Lung (tissue), 12 donors: ENCODE measurements around the gene STRADB. TPM values are rescaled to one million over a fixed set of nuclear protein-coding genes. Genes with fewer than 3 reads are reported as not detected.

ENCODE experiments used
- ATAC-seq: fragments of 200-7000 bp; cut with Tn5 transposase; one replicate; pipeline ENCODE4 v1.9.1; 2020; ENCODE audit warnings: moderate number of reproducible peaks; ENCODE audit not compliant: insufficient read depth, low FRiP score
- DNase-seq, 3 donors: peaks; one replicate each; pipeline ENCODE4 v3.0.0-alpha.2; 2013 to 2017
- H3K27ac ChIP-seq, 2 donors: one replicate each; pipeline ENCODE4 v1.5.1; 2013; ENCODE audit warnings: mild to moderate bottlenecking in 2 of 2, moderate library complexity in 2 of 2, control low read depth in 1 of 2, inconsistent platforms in 1 of 2, low read depth in 1 of 2, low read length in 1 of 2
- H3K27me3 ChIP-seq, 3 donors: one replicate each; pipeline ENCODE4 v1.5.1; 2013; ENCODE audit warnings: low read length in 2 of 3; ENCODE audit not compliant: control insufficient read depth in 3 of 3, insufficient read depth in 3 of 3
- H3K36me3 ChIP-seq, 4 donors: one replicate each; pipeline ENCODE4 v1.5.1; 2013; ENCODE audit warnings: low read length in 4 of 4, mild to moderate bottlenecking in 1 of 4, moderate library complexity in 1 of 4; ENCODE audit not compliant: control insufficient read depth in 4 of 4, insufficient read depth in 4 of 4
- H3K4me1 ChIP-seq, 5 donors: one replicate each; pipeline ENCODE4 v1.5.1; 2013; ENCODE audit warnings: low read length in 5 of 5, mild to moderate bottlenecking in 2 of 5, moderate library complexity in 1 of 5; ENCODE audit not compliant: control insufficient read depth in 5 of 5, insufficient read depth in 5 of 5
- H3K4me3 ChIP-seq: one replicate; pipeline ENCODE4 v1.5.1; 2013; ENCODE audit warnings: mild to moderate bottlenecking, control low read depth, moderate library complexity
- H3K9ac ChIP-seq, 2 donors: one replicate each; pipeline ENCODE4 v1.5.1; 2013; ENCODE audit warnings: low read length in 2 of 2, control low read depth in 1 of 2; ENCODE audit not compliant: insufficient read depth in 1 of 2
- H3K9me3 ChIP-seq, 4 donors: one replicate each; pipeline ENCODE4 v1.5.1; 2013; ENCODE audit warnings: low read length in 3 of 4, mild to moderate bottlenecking in 1 of 4, moderate library complexity in 1 of 4; ENCODE audit not compliant: control insufficient read depth in 4 of 4, insufficient read depth in 3 of 4
- CTCF ChIP-seq: IDR thresholded peaks from 2 replicates; pipeline ENCODE4 v1.5.1; 2012; ENCODE audit warnings: mild to moderate bottlenecking; ENCODE audit errors: control extremely low read depth, extremely low read depth
- WGBS, 2 donors: extraction: QIAGEN DNeasy Blood & Tissue Kit; methylation state at CpG; one replicate each; pipeline ENCODE4 v1.1.7; 2013; 5-methylcytosine and 5-hydroxymethylcytosine counted together
- polyA plus RNA-seq, 2 donors: library from polyadenylated mRNA; stranded (reverse); fragments of 200-250 nt; gene quantifications; one replicate each; pipeline ENCODE4 v1.2.1, GENCODE V29; 2013
- total RNA-seq, 2 donors: library from RNA; depleted of rRNA in 1 of 2; stranded (reverse); fragments of >200 nt in 1 of 2; gene quantifications; one replicate each; pipeline ENCODE4 v1.2.1, GENCODE V29; 2014 to 2021
- donor health status: control.
- donor health status: control.
- donor health status: Bipolar disorder and iron deficiency.
- donor health status: healthy.
- donor health status: DM: yes; HTN: yes; CAD: no.

STRADB gene
- total and polyA plus RNA-seq, 4 donors, result 10.3 to 58.6 (median 16.8) TPM

- H3K4me1 ChIP-seq, result no peaks in the 10 kb centered on the region
- no peak for TF ChIP-seq CTCF
- DNase-seq, result no peak
- WGBS, 2 donors, result 97% methylated on average over 2 of the region's 2 CpGs
- no peaks in the 10 kb centered on the region for H3K27me3 ChIP-seq
- H3K27ac ChIP-seq, result no peak overlapping the region
- no peak for ATAC-seq
- H3K9ac ChIP-seq, result no peak overlapping the region
- H3K36me3 ChIP-seq, result no peaks in the 10 kb centered on the region
- peaks cover 0 to 7% (median 0%) of the 10 kb centered on the region in 4 donors for H3K9me3 ChIP-seq
- H3K4me3 ChIP-seq, result no peak overlapping the region
Observed at GRCh38 chr2:201502713-201503112, 51.2 kb downstream of the STRADB start.

- H3K4me1 ChIP-seq, result no peaks in the 10 kb centered on the region
- DNase-seq (no peak), ATAC-seq (no peak)
- TF ChIP-seq CTCF, result no peak
- no peak overlapping the region for H3K4me3 ChIP-seq
- WGBS, 2 donors, result 80 to 86% methylated on average over 4 of the region's 4 CpGs
- H3K9me3 ChIP-seq, result peaks cover 0 to 4% (median 0%) of the 10 kb centered on the region in 4 donors
- no peak overlapping the region for H3K27ac ChIP-seq
- H3K27me3 ChIP-seq, result no peaks in the 10 kb centered on the region
- no peaks in the 10 kb centered on the region for H3K36me3 ChIP-seq
- H3K9ac ChIP-seq, result no peak overlapping the region
Observed at GRCh38 chr2:201507725-201508124, 56.2 kb downstream of the STRADB start.

GRCh38 chr2:201513271-201513670 lies 61.7 kb downstream of the STRADB start:
- DNase-seq, result no peak
- Histone ChIP-seq H3K36me3 (no peaks in the 10 kb centered on the region), H3K4me1 (no peaks in the 10 kb centered on the region), H3K4me3 (no peak overlapping the region), H3K27ac (no peak overlapping the region), H3K27me3 (no peaks in the 10 kb centered on the region), H3K9me3 (no peaks in the 10 kb centered on the region), H3K9ac (no peak overlapping the region)
- no peak for TF ChIP-seq CTCF
- ATAC-seq, result no peak
- WGBS, 2 donors, result 84 to 100% methylated on average over 1 of the region's 1 CpG

GRCh38 chr2:201515573-201516246 lies 64.2 kb downstream of the STRADB start:
- no peak overlapping the region for H3K27ac ChIP-seq
- no peak overlapping the region for H3K4me3 ChIP-seq
- TF ChIP-seq CTCF, result no peak
- no peak overlapping the region for H3K9ac ChIP-seq
- H3K4me1 ChIP-seq, result no peaks in the 10 kb centered on the region
- ATAC-seq, result no peak
- 83 to 87% methylated on average over 4 of the region's 4 CpGs for WGBS, 2 donors
- no peak for DNase-seq
- peaks cover 0 to 3% (median 1%) of the 10 kb centered on the region in 4 donors for H3K9me3 ChIP-seq
- H3K36me3 ChIP-seq, result no peaks in the 10 kb centered on the region
- H3K27me3 ChIP-seq, result no peaks in the 10 kb centered on the region
